ENCODE measurements around the gene TWF2.
"Not testable (repeated sequence)": the region's sequence is repeated elsewhere in the genome, so short reads cannot be mapped to it uniquely, and the experiment has no call there.

TWF2 gene

DNA sequence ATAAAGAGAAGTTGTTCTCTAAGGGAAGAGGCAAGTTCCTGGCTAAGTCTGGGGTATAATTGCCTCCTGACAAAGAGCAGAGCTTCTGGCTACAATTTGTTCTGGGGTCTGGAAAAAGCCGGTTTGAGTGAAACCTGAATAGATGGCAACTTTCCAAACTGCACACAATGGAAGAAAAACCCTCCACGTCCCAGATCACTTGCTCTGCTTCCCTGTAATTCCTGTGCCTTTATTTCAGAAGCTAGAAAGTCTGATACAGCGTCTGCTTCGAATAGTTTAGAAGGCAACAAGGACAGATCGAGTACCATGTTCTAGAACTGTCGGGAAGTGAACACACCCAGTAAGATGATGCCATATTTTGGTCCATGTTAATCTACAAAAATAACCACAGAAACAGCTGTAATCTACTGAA is 41.1 kb upstream of the TWF2 start:
- TF ChIP-seq POLR2A (IDR thresholded peaks at IDR 0.05; ENCODE audit: extremely low read depth, insufficient read length) (no peak), MYC (IDR thresholded peaks at IDR 0.05; ENCODE audit: low read depth, low read length) (no peak)
- TF ChIP-seq, protein P1, sequence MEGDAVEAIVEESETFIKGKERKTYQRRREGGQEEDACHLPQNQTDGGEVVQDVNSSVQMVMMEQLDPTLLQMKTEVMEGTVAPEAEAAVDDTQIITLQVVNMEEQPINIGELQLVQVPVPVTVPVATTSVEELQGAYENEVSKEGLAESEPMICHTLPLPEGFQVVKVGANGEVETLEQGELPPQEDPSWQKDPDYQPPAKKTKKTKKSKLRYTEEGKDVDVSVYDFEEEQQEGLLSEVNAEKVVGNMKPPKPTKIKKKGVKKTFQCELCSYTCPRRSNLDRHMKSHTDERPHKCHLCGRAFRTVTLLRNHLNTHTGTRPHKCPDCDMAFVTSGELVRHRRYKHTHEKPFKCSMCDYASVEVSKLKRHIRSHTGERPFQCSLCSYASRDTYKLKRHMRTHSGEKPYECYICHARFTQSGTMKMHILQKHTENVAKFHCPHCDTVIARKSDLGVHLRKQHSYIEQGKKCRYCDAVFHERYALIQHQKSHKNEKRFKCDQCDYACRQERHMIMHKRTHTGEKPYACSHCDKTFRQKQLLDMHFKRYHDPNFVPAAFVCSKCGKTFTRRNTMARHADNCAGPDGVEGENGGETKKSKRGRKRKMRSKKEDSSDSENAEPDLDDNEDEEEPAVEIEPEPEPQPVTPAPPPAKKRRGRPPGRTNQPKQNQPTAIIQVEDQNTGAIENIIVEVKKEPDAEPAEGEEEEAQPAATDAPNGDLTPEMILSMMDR (IDR thresholded peaks at IDR 0.05; ENCODE audit: low read depth, low read length), result no peak
- TF ChIP-seq, protein P2, sequence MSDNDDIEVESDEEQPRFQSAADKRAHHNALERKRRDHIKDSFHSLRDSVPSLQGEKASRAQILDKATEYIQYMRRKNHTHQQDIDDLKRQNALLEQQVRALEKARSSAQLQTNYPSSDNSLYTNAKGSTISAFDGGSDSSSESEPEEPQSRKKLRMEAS (IDR thresholded peaks at IDR 0.05; ENCODE audit: low read depth, low read length), result no peak
- DNase-seq (ENCODE audit: low read depth), result no peak
- H3K4me3 ChIP-seq (ENCODE audit: low read depth, low read length), result no peak overlapping the region

DNA sequence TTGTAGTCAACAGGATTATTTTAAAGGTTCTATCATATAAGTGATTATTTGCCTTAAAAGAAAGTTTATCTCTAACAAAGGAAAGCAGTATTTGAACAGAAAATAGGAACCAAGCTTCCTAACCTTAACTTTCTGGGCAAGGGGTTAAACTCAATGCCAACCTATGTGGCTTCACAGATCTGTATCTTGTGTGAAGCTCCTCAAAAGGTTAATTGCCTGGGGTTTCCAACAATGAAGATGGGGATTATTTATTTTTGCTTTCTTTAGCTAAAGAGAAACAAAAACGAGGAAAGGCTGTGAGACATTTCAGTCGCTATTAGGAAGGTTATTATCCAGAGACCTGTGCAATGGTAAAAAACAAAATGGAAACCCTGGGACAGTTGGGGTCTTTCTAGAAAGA is 40.6 kb upstream of the TWF2 start:
- no peak overlapping the region for H3K4me3 ChIP-seq (ENCODE audit: low read depth, low read length)
- DNase-seq (ENCODE audit: low read depth), result no peak
- TF ChIP-seq MYC (IDR thresholded peaks at IDR 0.05; ENCODE audit: low read depth, low read length) (no peak), POLR2A (IDR thresholded peaks at IDR 0.05; ENCODE audit: extremely low read depth, insufficient read length) (no peak)
- TF ChIP-seq, protein P2 (IDR thresholded peaks at IDR 0.05; ENCODE audit: low read depth, low read length), result no peak
- TF ChIP-seq, protein P1 (IDR thresholded peaks at IDR 0.05; ENCODE audit: low read depth, low read length), result no peak

DNA sequence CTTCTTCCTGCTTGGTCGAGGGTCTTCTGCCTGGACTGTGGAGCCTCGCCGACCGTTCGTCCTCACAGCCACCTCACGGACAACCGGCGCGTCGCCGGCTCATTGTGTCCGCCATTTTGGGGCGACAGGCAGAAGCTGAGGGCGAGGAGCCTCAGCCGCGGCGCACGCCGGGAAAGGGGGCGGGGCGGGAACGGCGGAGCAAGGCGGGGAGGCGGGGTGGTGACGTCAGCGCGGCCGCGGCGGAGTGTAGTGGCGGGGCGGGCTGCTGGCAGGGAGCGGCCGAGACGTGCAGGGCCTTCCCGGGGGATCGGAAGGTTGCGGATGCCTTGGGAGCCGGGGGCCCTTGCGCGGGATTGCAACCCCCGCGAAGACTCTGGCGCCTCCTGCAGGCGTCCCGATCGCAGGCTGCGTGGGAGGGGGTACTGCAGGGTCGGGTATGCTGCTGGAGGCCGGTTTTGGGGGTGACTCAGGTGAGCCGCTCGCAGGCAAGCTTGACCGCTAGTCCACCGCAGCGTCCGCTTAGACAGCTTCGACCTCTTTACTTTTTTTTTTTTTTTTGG is 39.6 kb upstream of the TWF2 start, which contains the start of gene WDR82:
Gene WDR82 (minus strand): TSS at position 140 of the 560 bp plus-strand sequence. CDS start 288 bp downstream, outside the sequence.
- peak; percentile 95 for DNase-seq (ENCODE audit: low read depth)
- peak within 1 kb of the TSS; percentile 96 for H3K4me3 ChIP-seq (ENCODE audit: low read depth, low read length)
- TF ChIP-seq, protein P2 (IDR thresholded peaks at IDR 0.05; ENCODE audit: low read depth, low read length), result no peak
- TF ChIP-seq POLR2A (IDR thresholded peaks at IDR 0.05; ENCODE audit: extremely low read depth, insufficient read length) (peak; percentile 88), MYC (IDR thresholded peaks at IDR 0.05; ENCODE audit: low read depth, low read length) (peak; percentile 75)
- TF ChIP-seq, protein P1 (IDR thresholded peaks at IDR 0.05; ENCODE audit: low read depth, low read length), result peak; percentile 65

DNA sequence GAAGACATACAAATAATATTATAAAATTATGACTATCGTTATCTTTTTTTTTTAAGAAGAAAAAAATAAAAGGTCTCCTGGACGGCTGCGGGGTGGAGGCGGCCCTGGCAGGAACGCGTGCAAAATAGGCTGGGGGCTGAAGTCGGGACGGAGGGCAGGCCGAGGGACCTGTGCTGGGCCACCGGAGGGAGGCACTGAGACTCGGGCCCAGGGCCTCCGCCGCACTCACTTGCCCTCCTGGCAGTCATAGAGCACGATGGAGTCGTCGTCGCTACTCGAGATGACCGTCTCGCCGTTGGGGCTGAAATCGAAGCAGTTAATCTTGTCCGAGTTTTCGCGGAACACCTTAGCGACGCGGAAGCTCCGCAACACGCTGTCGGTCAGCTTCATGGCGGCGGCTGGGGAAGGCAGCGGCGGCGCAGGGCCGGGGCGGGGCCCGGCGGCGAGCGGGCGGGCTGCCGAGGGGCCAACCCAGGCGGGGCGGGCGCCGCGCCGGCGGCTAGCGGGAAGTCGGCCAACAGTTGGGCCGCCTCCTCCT is 39.1 kb upstream of the TWF2 start:
- TF ChIP-seq, protein P2 (IDR thresholded peaks at IDR 0.05; ENCODE audit: low read depth, low read length), result no peak
- TF ChIP-seq POLR2A (IDR thresholded peaks at IDR 0.05; ENCODE audit: extremely low read depth, insufficient read length) (no peak), MYC (IDR thresholded peaks at IDR 0.05; ENCODE audit: low read depth, low read length) (no peak)
- TF ChIP-seq, protein P1 (IDR thresholded peaks at IDR 0.05; ENCODE audit: low read depth, low read length), result no peak
- DNase-seq (ENCODE audit: low read depth), result peak; percentile 68
- peak overlapping the region; percentile 96 for H3K4me3 ChIP-seq (ENCODE audit: low read depth, low read length)

DNA sequence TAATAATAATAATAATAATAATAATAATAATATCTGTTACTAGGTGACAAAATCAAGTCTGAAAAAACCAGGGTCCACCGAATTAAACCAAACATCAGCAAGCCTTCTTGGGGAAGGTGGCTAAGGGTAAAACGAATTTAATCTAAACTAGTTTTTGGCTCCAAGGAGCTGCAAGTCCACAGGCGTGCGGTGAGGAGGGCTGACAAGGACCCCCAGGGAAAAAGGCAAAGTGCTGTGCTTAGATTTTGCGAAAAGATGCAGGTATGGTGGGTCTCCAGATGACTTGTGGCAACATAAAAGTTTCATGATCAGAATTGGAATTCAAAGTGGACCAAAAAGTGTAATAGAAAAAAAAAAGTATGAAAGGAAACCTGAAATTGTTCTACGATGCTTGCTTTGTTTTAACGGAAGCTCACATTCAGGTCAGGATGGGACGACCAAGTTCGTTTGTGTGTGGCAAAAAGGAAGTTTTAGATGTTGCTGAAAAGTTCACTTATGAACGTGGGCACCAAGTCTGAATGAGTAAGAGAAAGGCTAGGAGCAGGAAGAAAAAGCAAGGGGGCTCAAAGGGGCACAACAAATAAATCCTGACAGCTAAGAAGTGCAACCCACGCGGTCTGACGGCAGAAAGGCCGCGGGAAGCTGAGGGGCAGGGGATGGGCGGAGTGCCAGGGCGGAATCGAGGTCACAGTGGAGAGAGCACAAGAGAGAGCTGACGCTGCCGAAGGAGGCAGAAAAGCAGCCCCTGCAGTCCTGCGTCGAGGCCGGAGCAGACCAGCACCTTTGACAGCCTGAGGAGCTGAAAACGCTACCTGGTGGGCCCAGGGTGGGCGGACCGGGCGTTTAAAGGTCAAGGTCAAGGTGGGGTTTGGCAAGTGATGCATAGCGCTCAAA is 38.4 kb upstream of the TWF2 start:
- DNase-seq (ENCODE audit: low read depth), result peak; percentile 74
- peak; percentile 68 for TF ChIP-seq MYC (IDR thresholded peaks at IDR 0.05; ENCODE audit: low read depth, low read length)
- TF ChIP-seq POLR2A (IDR thresholded peaks at IDR 0.05; ENCODE audit: extremely low read depth, insufficient read length), result peak; percentile 27
- TF ChIP-seq, protein P2 (IDR thresholded peaks at IDR 0.05; ENCODE audit: low read depth, low read length), result peak; percentile 85
- TF ChIP-seq, protein P1 (IDR thresholded peaks at IDR 0.05; ENCODE audit: low read depth, low read length), result no peak
- peak overlapping the region; percentile 96 for H3K4me3 ChIP-seq (ENCODE audit: low read depth, low read length)

DNA sequence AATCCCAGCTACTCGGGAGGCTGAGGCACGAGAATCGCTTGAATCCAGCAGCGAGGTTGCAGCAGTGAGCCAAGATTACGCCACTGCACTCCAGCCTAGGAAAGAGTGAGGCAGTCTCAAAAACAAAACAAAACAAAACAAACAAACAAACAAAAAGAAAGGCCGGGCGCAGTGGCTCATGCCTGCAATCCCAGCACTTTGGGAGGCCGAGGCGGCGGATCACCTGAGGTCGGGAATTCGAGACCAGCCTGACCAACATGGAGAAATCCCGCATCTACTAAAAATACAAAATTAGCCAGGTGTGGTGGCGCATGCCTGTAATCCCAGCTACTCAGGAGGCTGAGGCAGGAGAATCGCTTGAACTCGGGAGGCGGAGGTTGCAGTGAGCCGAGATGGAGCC is 35.8 kb upstream of the TWF2 start:
- not testable (repeated sequence) for DNase-seq (ENCODE audit: low read depth)
- H3K4me3 ChIP-seq (ENCODE audit: low read depth, low read length), result peak overlapping the region; percentile 23

Data from NB4 (cell line).